Measurements from ENCODE around the gene PRDM16. TPM values are rescaled to one million over a fixed set of nuclear protein-coding genes. Genes with fewer than 3 reads are reported as not detected.

Gene PRDM16
- total RNA-seq, 2 experiments from 2014 or later = 1.1 to 2.3 TPM

DNA sequence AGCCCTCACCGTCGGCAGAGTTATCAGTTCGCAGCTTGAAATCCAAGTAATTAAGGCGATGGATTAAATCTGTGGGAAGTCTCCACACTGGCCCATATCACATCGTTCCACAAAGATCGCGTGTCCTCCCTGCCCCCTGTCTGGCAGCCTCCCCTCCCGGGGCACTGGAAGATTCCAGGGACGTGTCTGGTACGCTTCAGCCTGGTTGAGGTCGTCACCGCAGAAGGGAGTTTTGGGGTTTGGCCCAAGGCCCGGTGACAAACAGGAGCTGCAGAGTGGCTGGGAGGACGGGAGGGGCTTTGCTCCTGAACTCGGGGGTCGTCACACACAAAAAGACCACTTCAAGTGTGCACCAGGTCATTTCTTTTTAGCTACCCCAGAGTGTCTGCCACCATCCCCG is 51.1 kb downstream of the PRDM16 start:
- no peaks in the 10 kb centered on the region for H3K9me3 Mint-ChIP-seq
- ChIA-PET CTCF (no interaction called here), POLR2A (no interaction called here)
- no peak for DNase-seq
- H3K27me3 Mint-ChIP-seq = no peaks in the 10 kb centered on the region
- no peak overlapping the region for H3K4me3 Mint-ChIP-seq
- H3K27ac Mint-ChIP-seq = no peak overlapping the region
- no peaks in the 10 kb centered on the region for H3K4me1 Mint-ChIP-seq
- H3K36me3 Mint-ChIP-seq (ENCODE audit: low read depth) = no peaks in the 10 kb centered on the region

DNA sequence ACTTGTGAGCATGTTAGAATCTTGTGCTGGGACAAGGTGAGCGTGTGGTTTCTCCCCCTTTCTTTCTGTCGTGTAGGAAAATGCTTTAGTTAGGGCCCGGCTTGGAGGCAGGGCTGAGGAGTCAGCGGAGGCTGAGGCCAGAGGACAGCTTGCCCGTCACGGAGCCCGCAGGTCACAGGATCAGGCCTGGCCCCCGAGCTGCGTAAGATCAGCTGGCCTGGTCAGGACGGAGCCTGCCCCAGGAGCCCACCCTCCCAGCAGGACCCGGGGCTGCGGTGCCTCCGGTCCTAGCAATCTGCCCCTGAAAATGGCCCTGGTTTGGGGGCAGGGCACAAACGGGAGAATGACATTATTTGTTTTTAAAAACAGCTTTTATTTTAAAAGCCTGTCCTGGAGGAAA is 52.0 kb downstream of the PRDM16 start:
- Mint-ChIP-seq H3K4me3 (no peak overlapping the region), H3K36me3 (ENCODE audit: low read depth) (no peaks in the 10 kb centered on the region), H3K27ac (no peak overlapping the region), H3K27me3 (no peaks in the 10 kb centered on the region), H3K4me1 (no peaks in the 10 kb centered on the region), H3K9me3 (no peaks in the 10 kb centered on the region)
- POLR2A ChIA-PET = no interaction called here
- DNase-seq = no peak
- CTCF ChIA-PET = no interaction called here

DNA sequence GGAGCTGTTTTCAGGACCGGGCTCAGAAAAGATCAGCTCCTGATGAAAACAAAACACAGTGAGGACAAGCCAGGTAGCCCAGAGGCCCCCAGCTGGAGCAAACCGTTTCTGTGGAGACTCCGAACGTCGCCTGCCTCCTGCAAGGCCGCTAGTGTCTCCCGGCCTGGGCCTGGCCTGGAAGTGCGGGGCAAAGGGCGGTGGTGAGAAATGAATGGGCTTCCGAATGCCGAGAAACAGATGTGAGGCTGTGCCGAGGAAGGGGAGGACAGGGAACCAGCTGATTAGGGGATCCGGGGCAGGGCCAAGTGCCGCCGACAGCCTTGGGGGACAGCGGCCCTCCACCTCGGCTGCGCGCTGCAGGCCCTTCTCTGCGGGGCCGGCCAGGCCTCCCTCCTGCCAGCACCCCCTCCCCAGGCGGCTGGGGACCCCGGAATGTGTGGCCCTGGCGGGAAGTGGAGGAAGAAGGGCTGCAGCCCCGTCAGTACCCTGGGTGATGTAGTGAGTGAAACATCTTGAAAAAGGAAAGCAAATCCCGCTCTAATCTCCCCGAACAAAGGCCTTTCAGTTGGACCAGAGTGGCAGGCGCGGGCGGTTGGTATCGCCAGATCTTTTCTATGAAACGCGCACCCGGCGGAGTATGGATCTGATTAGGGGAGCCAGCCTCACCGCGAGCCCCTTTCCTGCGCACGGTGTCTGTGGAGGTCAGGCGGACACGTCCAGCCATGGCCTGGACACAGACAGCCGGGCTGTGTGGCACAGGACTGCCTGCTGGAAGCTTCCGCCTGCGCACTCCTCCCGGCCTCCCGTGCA is 52.6 kb downstream of the PRDM16 start:
- no peaks in the 10 kb centered on the region for H3K4me1 Mint-ChIP-seq
- no peak for DNase-seq
- ChIA-PET CTCF (no interaction called here), POLR2A (no interaction called here)
- no peaks in the 10 kb centered on the region for H3K36me3 Mint-ChIP-seq (ENCODE audit: low read depth)
- H3K27me3 Mint-ChIP-seq = no peaks in the 10 kb centered on the region
- H3K9me3 Mint-ChIP-seq = no peaks in the 10 kb centered on the region
- no peak overlapping the region for H3K4me3 Mint-ChIP-seq
- H3K27ac Mint-ChIP-seq = no peak overlapping the region

DNA sequence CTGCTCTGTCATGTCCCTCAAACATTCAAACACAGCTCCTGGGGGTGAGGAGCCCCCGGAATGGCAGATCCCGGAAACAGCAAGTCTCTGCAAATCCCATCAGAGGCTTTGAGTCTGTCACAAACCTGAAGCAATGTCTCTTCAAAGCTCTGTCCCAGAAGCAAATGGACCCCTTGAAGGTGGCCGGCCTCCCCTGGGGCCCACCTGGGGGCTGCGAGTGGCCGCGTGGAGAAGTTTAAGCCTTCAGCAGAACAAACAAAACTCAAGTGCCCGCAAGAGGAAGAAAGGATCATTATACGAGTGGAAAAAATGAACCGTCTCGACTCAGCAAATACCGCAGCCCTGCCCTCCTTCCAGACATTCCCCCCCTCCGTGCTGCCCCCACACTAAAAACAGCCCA is 53.3 kb downstream of the PRDM16 start:
- H3K4me1 Mint-ChIP-seq = no peaks in the 10 kb centered on the region
- POLR2A ChIA-PET = no interaction called here

DNA sequence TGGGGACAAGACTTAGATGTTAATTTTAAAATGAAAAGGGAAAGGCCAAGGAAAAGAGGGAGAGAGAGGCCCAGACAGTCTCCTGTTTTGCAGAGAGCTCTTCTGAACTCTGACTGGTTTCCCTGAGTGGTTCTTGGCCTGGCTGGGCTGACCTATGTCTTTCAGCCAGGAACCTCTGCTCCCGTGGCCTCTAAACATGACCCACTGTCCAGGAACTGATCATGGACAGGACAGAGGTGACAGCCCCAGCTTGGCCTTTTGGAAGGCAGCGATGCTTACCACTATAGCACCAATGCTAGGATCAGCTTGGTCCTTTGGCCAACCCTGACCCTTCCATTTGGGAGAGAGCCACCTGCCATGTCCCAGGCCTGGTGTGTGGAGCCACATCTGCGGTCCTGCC is 55.2 kb downstream of the PRDM16 start:
- H3K4me1 Mint-ChIP-seq = no peaks in the 10 kb centered on the region
- CTCF ChIA-PET = no interaction called here

More for the DNA sequence above, 53.3 kb downstream of the PRDM16 start:
- CTCF ChIA-PET = no interaction called here
- Mint-ChIP-seq H3K27me3 (no peaks in the 10 kb centered on the region), H3K27ac (no peak overlapping the region), H3K36me3 (ENCODE audit: low read depth) (no peaks in the 10 kb centered on the region), H3K9me3 (no peaks in the 10 kb centered on the region), H3K4me3 (no peak overlapping the region)
- DNase-seq = no peak

DNA sequence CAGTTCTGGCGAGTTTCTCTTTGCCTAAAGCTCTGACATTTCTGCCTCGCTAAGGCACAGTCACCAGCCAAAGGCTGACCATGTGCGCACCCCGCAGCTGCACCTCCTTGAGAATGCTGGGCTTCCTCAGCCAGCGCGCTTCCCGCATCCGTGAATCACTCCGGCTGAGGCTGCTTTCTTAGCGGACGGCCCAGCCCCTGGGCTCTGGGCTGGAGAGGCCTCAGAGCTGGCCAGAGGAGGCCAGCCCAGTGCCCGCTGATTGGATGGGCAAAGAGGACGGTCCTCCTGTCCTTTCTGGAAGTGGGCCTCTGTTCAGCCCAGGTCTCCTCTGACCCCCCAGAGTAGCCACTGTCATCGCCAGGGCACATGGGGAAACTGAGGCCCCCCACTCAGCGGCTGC is 56.1 kb downstream of the PRDM16 start:
- Mint-ChIP-seq H3K4me3 (no peak overlapping the region), H3K36me3 (ENCODE audit: low read depth) (no peaks in the 10 kb centered on the region), H3K27me3 (no peaks in the 10 kb centered on the region), H3K27ac (no peak overlapping the region), H3K9me3 (no peaks in the 10 kb centered on the region), H3K4me1 (no peaks in the 10 kb centered on the region)
- POLR2A ChIA-PET = no interaction called here
- CTCF ChIA-PET = no interaction called here
- DNase-seq = no peak

More for the DNA sequence above, 55.2 kb downstream of the PRDM16 start:
- Mint-ChIP-seq H3K27me3 (no peaks in the 10 kb centered on the region), H3K36me3 (ENCODE audit: low read depth) (no peaks in the 10 kb centered on the region), H3K27ac (no peak overlapping the region), H3K4me3 (no peak overlapping the region), H3K9me3 (no peaks in the 10 kb centered on the region)
- POLR2A ChIA-PET = no interaction called here
- DNase-seq = no peak

DNA sequence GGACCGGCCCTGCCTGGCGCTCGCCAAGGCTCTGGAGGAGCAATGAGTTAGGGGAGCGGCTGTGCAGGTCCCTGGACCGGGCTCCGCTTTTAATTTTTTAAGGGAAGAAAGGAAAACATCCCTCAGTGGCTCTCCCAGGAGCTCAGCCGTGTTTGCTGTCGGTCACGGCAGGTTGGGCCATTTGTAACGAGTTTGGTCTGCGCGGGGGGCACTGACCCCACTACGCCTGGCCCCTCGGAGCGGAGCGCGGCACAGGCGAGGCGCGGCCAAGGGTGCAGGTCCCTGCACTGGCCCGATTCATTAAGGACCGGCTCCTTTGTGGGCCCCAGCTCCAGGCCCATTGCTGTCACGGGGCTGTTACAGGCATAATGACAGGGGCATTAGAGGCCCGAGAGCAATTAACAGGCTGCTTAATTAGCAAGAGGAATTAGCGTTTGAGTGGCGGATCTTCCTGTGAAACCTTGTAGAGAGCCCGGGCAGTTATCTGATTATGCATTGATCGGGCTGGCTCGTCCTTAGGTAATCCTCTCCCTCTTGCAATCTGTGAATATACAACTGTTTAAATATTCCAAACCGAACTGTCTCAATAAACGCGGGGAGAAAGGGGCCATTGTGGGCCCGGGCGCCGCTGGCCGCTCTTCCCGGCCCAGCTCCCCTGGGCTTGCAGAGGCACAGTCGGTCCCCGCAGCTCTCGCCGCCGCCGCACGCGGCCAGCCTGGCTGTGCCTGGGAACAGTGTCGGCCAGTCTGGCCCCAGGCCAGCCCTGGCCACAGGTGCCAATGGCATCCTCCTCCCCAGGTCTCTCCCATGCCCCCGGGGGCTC is 56.8 kb downstream of the PRDM16 start:
- Mint-ChIP-seq H3K36me3 (ENCODE audit: low read depth) (no peaks in the 10 kb centered on the region), H3K27ac (no peak overlapping the region), H3K9me3 (no peaks in the 10 kb centered on the region), H3K27me3 (no peaks in the 10 kb centered on the region), H3K4me3 (no peak overlapping the region), H3K4me1 (no peaks in the 10 kb centered on the region)
- ChIA-PET CTCF (no interaction called here), POLR2A (no interaction called here)
- no peak for DNase-seq

DNA sequence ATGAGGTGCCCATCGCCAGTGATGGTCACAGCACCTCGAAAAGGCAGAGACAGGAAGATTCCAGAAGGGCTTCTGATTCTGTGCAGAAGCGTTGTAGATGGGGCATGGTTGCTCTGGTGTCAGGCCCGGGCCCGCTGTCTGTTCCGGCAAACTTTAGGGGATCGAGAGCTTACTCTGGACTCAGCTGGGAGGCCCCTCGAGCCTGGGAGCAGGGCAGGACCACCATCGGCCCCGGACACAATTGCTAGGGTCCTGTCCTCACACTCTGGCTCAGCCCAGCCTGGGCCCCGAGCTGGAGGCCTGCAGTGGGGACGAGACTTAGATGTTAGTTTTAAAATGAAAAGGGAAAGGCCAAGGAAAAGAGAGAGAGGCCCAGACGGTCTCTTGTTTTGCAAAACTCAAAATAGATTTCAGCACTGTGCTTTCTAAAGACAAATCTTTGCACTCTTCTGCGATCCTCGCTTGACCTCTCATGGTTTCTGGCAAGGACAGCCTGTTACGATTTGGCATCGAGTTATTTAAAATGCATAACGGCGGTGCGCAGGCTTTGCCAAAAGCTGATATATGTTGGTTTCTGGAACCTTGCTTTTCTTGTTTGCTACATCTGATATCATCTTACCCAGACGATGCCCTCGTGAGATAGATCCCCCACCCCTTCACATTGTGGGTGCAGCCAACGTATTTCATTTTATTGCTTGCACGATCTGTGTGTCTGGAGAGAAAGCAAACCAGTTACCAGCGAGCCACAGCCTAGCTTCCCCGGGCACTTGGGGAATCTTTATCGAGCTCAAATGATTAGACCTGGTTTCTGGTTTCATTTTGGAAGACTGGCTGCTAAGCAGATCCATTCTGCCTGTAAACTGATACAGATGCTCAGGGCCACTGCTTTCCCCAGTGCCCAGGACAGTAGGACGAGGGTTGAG is 58.0 kb downstream of the PRDM16 start:
- H3K27me3 Mint-ChIP-seq = no peaks in the 10 kb centered on the region

DNA sequence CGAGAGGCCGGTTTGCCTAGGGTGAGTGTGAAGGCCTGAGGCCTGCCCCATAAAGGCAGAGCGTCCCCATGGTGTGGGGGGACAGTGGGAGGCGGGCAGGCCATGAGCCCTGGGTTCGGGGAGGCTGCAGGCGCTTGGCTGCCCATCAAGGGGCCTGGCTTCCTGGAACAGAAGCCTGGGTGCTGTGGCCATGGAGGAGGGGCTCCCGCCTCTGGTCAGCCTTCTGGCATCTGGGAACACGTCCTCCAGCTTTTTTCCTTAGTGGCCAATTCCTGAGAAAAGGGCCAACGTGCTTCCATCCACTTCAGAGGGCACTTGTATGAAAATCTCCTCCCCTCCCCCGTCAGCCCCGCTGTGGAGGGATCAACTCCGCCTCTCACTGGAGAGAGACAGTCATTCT is 58.7 kb downstream of the PRDM16 start:
- CTCF ChIA-PET = no interaction called here
- Mint-ChIP-seq H3K27ac (no peak overlapping the region), H3K36me3 (ENCODE audit: low read depth) (no peaks in the 10 kb centered on the region), H3K4me1 (no peaks in the 10 kb centered on the region), H3K4me3 (no peak overlapping the region), H3K27me3 (no peaks in the 10 kb centered on the region), H3K9me3 (no peaks in the 10 kb centered on the region)
- POLR2A ChIA-PET = no interaction called here
- no peak for DNase-seq

More for the DNA sequence above, 58.0 kb downstream of the PRDM16 start:
- Mint-ChIP-seq H3K9me3 (no peaks in the 10 kb centered on the region), H3K4me1 (no peaks in the 10 kb centered on the region), H3K27ac (no peak overlapping the region), H3K4me3 (no peak overlapping the region), H3K36me3 (ENCODE audit: low read depth) (no peaks in the 10 kb centered on the region)
- ChIA-PET POLR2A (interaction anchor here (0.6 kb wide), 1 partner anchor 19 kb away, joined by 3 read pairs; no protein-coding TSS in a partner anchor), CTCF (no interaction called here)
- no peak for DNase-seq

DNA sequence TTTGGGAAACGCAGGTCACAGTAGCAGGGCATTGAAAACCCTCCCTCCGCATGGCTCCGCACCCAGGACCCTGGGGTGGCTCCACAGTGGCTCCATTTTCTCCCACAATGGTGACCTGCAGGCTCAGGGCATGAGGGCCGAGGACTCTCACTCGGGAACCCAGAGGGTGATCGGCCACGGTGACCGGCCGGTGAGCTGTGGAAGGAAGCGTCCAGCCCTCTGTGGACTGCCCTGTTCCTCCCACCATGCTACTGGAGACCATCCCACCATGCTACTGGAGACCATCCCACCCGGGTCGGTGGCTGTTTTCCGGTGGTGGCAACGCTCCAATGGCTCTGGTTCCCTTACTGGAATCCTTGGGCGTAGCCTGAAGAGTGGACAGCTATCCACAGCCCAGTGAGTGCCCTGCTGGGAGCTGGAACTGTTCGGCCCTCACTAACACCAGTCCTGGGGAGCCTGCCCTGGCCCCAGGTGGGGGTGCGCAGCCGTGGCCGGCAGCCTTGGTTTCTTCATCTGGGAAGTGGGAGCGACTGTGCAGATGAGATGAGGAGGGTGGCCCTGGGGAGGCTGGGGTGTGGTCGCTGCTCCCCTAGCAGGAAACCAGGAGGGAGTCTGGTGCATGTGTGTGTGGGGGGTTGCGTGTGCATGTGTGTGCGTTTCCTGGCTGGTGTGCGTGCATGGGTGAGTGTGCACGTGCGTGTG is 59.6 kb downstream of the PRDM16 start:
- Mint-ChIP-seq H3K27ac (no peak overlapping the region), H3K27me3 (no peaks in the 10 kb centered on the region), H3K36me3 (ENCODE audit: low read depth) (no peaks in the 10 kb centered on the region), H3K4me3 (no peak overlapping the region), H3K4me1 (no peaks in the 10 kb centered on the region), H3K9me3 (no peaks in the 10 kb centered on the region)
- ChIA-PET CTCF (no interaction called here), POLR2A (no interaction called here)
- DNase-seq = no peak

DNA sequence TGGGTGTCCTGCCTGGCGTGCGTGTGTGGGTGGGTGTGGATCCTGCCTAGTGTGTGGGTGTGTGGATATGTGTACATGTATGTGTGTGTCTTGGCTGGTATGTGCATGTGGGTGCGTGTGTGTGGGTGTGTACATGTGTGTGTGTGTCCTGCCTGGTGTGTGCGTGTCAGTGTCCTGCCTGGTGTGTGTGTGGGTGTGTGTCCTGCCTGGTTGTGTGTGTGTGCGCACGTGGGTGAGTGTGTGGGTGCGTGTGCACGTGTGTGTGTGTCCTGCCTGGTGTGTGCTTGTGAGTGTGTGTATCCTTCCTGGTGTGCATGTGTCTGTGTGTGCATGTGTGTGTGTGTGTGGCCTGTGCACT is 60.1 kb downstream of the PRDM16 start:
- Mint-ChIP-seq H3K9me3 (no peaks in the 10 kb centered on the region), H3K4me1 (no peaks in the 10 kb centered on the region), H3K27ac (no peak overlapping the region), H3K4me3 (no peak overlapping the region), H3K27me3 (no peaks in the 10 kb centered on the region), H3K36me3 (ENCODE audit: low read depth) (no peaks in the 10 kb centered on the region)
- CTCF ChIA-PET = no interaction called here
- no peak for DNase-seq
- POLR2A ChIA-PET = no interaction called here

DNA sequence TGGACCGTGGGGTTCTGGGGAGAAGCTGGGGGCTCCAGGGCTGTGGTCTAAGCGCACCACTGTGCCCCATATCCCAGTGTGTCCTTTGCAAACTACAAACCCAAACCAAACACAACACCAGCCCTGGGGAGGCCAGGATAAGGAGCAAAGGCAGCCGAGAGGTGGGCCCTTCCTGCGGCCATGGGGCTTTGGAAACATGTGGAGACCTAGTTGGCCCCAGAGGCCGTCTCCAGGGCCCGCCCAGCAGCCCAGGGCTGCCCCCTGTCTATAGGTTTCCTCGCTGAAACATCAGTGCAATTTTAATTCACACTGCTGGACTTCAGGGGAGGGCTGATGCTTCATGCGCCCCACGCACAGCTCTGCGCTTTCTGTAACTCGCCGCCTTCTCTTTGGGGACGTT is 61.3 kb downstream of the PRDM16 start:
- no peak overlapping the region for H3K27ac Mint-ChIP-seq
- no peak overlapping the region for H3K4me3 Mint-ChIP-seq
- H3K4me1 Mint-ChIP-seq = no peaks in the 10 kb centered on the region
- CTCF ChIA-PET = no interaction called here
- H3K36me3 Mint-ChIP-seq (ENCODE audit: low read depth) = no peaks in the 10 kb centered on the region
- DNase-seq = no peak
- no peaks in the 10 kb centered on the region for H3K27me3 Mint-ChIP-seq
- no peaks in the 10 kb centered on the region for H3K9me3 Mint-ChIP-seq
- POLR2A ChIA-PET = no interaction called here

Data from activated CD4-positive, alpha-beta T cell treated with anti-CD3 and anti-CD28 coated beads, Interleukin-2, amount 10 ng/mL, durations not matched to agents 7 days and 5 days (primary cell).